Glutamatergic neuron (in vitro differentiated cells): Measurements from ENCODE around the gene NPFFR1. TPM values are rescaled to one million over a fixed set of nuclear protein-coding genes. Genes with fewer than 3 reads are reported as not detected.
A peak's percentile ranks its signal among the peaks of the same experiment; 100 is the strongest.

Source experiments
- DNase-seq: peaks from one replicate; pipeline ENCODE4 v3.0.0; 2022
- H3K27ac Mint-ChIP-seq: one replicate; pipeline ENCODE4 v1.8.0; 2020; ENCODE audit warnings: mild to moderate bottlenecking, mixed read lengths, inconsistent platforms; ENCODE audit not compliant: unreplicated experiment
- H3K27me3 Mint-ChIP-seq: one replicate; pipeline ENCODE4 v1.8.0; 2020; ENCODE audit warnings: mild to moderate bottlenecking, moderate library complexity, mixed read lengths, inconsistent platforms; ENCODE audit not compliant: unreplicated experiment
- H3K36me3 Mint-ChIP-seq: one replicate; pipeline ENCODE4 v1.8.0; 2020; ENCODE audit warnings: mild to moderate bottlenecking, mixed read lengths, inconsistent platforms; ENCODE audit not compliant: unreplicated experiment
- H3K4me1 Mint-ChIP-seq: one replicate; pipeline ENCODE4 v1.8.0; 2020; ENCODE audit warnings: mild to moderate bottlenecking, low read depth, mixed read lengths, inconsistent platforms; ENCODE audit not compliant: unreplicated experiment
- H3K4me3 Mint-ChIP-seq: one replicate; pipeline ENCODE4 v1.8.0; 2020; ENCODE audit warnings: mild to moderate bottlenecking, mixed read lengths, inconsistent platforms; ENCODE audit not compliant: unreplicated experiment
- H3K9me3 Mint-ChIP-seq: one replicate; pipeline ENCODE4 v1.8.0; 2020; ENCODE audit warnings: mild to moderate bottlenecking, moderate library complexity, mixed read lengths, inconsistent platforms; ENCODE audit not compliant: unreplicated experiment
- long read RNA-seq: library from polyadenylated mRNA; unstranded; transcript quantifications from one replicate; pipeline ENCODE4 v2.0.0, GENCODE V29; 2020; ENCODE audit not compliant: unreplicated experiment
- total RNA-seq: library from RNA; stranded (reverse); fragmentation: NEBNext Ultra II Directional; extraction: Animal tissue kit (Norgen Biotek cat#: 25700); gene quantifications from one replicate; pipeline ENCODE4 v1.2.1, GENCODE V29; 2021; ENCODE audit not compliant: unreplicated experiment
- TF ChIP-seq, protein P1 (sequence below): fragments of 200-600 bp; sonication (generic); IDR thresholded peaks from one replicate; pipeline ENCODE4 v1.5.0; 2021; ENCODE audit not compliant: partially characterized antibody, unreplicated experiment

NPFFR1 gene
- not detected for total RNA-seq
- long read RNA-seq, result 0 reads

DNA sequence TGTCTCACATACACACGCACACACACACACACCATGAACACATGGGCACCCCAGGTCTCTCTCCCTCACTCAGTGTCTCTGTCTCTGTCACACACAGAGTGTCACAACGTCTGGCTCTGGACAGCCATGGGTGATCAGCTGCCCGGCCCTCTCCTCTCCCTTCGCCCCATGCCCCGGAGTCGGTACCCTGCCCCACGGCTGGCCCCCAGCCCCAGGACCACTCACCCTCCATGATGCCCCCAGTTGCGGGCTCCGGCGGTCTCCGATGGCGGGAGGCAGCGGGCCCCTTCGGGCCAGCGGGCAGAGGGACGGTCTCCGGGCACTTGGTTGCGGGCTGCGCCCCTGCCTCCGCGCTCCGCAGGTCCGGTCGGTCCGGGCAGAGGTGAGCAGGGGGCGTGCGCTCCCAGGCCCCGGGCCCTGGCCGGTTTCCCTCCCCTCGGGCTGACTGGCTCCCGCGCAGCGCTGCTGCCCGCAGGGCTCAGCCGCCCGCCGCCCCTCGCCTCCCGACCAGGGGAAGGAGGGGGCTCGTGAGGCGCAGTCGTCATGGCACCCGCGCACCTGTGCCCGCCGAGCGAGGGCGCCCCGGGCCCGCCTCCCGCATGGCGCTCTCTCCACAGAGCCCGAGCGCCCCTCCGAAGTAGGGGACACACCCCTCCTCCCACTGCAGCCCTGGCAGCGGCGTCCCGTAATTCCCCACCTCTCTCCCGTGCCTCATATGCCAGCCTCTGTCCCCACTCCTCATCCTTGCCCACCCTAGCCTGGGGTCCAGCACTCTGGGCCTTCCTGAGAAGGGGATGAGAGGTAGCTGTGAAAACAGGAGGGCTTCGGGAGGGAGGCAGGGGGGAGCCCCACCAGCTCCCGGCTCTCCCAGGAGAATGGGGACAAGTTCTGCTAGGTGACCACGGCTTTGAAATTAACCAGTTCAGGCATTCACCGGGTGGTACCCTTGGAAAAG, at the start of gene NPFFR1:
Gene NPFFR1, minus strand, starts transcription at position 560 of the 955 bp plus-strand sequence. Its CDS starts 328 bp downstream, at position 232.
- peaks cover 14% of the 10 kb centered on the region for H3K27me3 Mint-ChIP-seq
- peaks cover 6% of the 10 kb centered on the region for H3K36me3 Mint-ChIP-seq
- peaks cover 2% of the 10 kb centered on the region for H3K4me1 Mint-ChIP-seq
- peak; percentile 32 for DNase-seq
- no peak within 1 kb of the TSS for H3K27ac Mint-ChIP-seq
- peaks cover 6% of the 10 kb centered on the region for H3K9me3 Mint-ChIP-seq
- TF ChIP-seq, protein P1, sequence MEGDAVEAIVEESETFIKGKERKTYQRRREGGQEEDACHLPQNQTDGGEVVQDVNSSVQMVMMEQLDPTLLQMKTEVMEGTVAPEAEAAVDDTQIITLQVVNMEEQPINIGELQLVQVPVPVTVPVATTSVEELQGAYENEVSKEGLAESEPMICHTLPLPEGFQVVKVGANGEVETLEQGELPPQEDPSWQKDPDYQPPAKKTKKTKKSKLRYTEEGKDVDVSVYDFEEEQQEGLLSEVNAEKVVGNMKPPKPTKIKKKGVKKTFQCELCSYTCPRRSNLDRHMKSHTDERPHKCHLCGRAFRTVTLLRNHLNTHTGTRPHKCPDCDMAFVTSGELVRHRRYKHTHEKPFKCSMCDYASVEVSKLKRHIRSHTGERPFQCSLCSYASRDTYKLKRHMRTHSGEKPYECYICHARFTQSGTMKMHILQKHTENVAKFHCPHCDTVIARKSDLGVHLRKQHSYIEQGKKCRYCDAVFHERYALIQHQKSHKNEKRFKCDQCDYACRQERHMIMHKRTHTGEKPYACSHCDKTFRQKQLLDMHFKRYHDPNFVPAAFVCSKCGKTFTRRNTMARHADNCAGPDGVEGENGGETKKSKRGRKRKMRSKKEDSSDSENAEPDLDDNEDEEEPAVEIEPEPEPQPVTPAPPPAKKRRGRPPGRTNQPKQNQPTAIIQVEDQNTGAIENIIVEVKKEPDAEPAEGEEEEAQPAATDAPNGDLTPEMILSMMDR, result no peak
- H3K4me3 Mint-ChIP-seq, result peak within 1 kb of the TSS; percentile 61

GRCh38 chr10:70333268-70333667, 49.5 kb upstream of the NPFFR1 start:
- no peak for DNase-seq
- Mint-ChIP-seq H3K9me3 (peaks cover 5% of the 10 kb centered on the region), H3K4me1 (peaks cover 19% of the 10 kb centered on the region), H3K36me3 (peaks cover 14% of the 10 kb centered on the region), H3K4me3 (no peak overlapping the region), H3K27me3 (peaks cover 7% of the 10 kb centered on the region), H3K27ac (no peak overlapping the region)
- TF ChIP-seq, protein P1, result no peak

GRCh38 chr10:70331486-70332268, 47.9 kb upstream of the NPFFR1 start:
- Mint-ChIP-seq H3K36me3 (peaks cover 9% of the 10 kb centered on the region), H3K4me1 (peaks cover 12% of the 10 kb centered on the region), H3K27ac (no peak overlapping the region), H3K9me3 (peaks cover 6% of the 10 kb centered on the region), H3K4me3 (no peak overlapping the region), H3K27me3 (peaks cover 3% of the 10 kb centered on the region)
- TF ChIP-seq, protein P1, result no peak
- DNase-seq, result no peak

GRCh38 chr10:70331160-70331485, 47.3 kb upstream of the NPFFR1 start:
- H3K36me3 Mint-ChIP-seq, result peaks cover 9% of the 10 kb centered on the region
- peaks cover 6% of the 10 kb centered on the region for H3K27me3 Mint-ChIP-seq
- no peak overlapping the region for H3K27ac Mint-ChIP-seq
- TF ChIP-seq, protein P1, result no peak
- no peak for DNase-seq
- peaks cover 7% of the 10 kb centered on the region for H3K9me3 Mint-ChIP-seq
- H3K4me3 Mint-ChIP-seq, result no peak overlapping the region
- H3K4me1 Mint-ChIP-seq, result peaks cover 11% of the 10 kb centered on the region
